A549 (cell line): ENCODE results near the gene TMEM259. TPM values are rescaled to one million over a fixed set of nuclear protein-coding genes. Genes with fewer than 3 reads are reported as not detected.

Experiments used
- ATAC-seq, 2 experiments: fragments of 200-7000 bp in 1 of 2; fragments of >200 bp in 1 of 2; cut with Nextera tagmentation in 1 of 2; cut with Tn5 transposase in 1 of 2; 3 replicates each; pipeline versions ENCODE4 v1.8.0 to v1.9.1; 2018 to 2020; ENCODE audit warnings: mild to moderate bottlenecking in 1 of 2, moderate library complexity in 1 of 2
- CTCF ChIA-PET: fragments of 300-600 bp; sonication (Branson Sonifier 250); formaldehyde crosslinking; extraction: SDS; loops from one replicate; lab custom pipeline; 2021; ENCODE audit warnings: antibody characterized with exemption, inconsistent platforms; lab: Yijun Ruan, JAX
- POLR2A ChIA-PET: fragments of 350-600 bp; formaldehyde crosslinking; extraction: SDS; loops from one replicate; lab custom pipeline; 2021; ENCODE audit warnings: antibody characterized with exemption, inconsistent platforms; lab: Yijun Ruan, JAX
- DNase-seq, 2 experiments: peaks; one replicate each; pipeline versions ENCODE4 v3.0.0 to v3.0.0-alpha.2; 2011 to 2016; ENCODE audit warnings: low read depth in 1 of 2, low spot score in 1 of 2
- FAIRE-seq: peaks from 2 replicates; lab custom pipeline; 2011; peaks lifted over from hg19 to GRCh38; lab: Jason Lieb, UNC
- H3K27ac ChIP-seq, 2 experiments: fragments of >200 bp; sonication (Bioruptor Twin); formaldehyde crosslinking; 3 replicates each; pipeline ENCODE4 v1.5.1; 2016 to 2017
- H3K4me1 ChIP-seq: fragments of >200 bp; sonication (Bioruptor Twin); formaldehyde crosslinking; 3 replicates; pipeline ENCODE4 v1.6.1; 2016
- H3K4me2 ChIP-seq: fragments of >200 bp; sonication (Bioruptor Twin); formaldehyde crosslinking; 3 replicates; pipeline ENCODE4 v1.6.1; 2016
- H3K4me3 ChIP-seq: fragments of >200 bp; sonication (Bioruptor Twin); formaldehyde crosslinking; 3 replicates; pipeline ENCODE4 v1.5.1; 2016
- H3K9me3 ChIP-seq: fragments of >200 bp; sonication (Bioruptor Twin); formaldehyde crosslinking; 3 replicates; pipeline ENCODE4 v1.6.1; 2016
- CHD2 ChIP-seq: fragments of 150-350 bp; IDR thresholded peaks from 2 replicates; pipeline ENCODE4 v1.6.1; 2014; ENCODE audit warnings: low read length; ENCODE audit not compliant: partially characterized antibody
- EHMT2 ChIP-seq: fragments of 200-600 bp; sonication (generic); IDR thresholded peaks from 2 replicates; pipeline ENCODE4 v1.6.1; 2016; ENCODE audit warnings: antibody characterized with exemption, low read depth, mild to moderate bottlenecking, moderate library complexity
- EP300 ChIP-seq, 2 experiments: fragments of >200 bp; sonication (Bioruptor Twin); formaldehyde crosslinking; IDR thresholded peaks; 2 replicates in 1 of 2; 3 replicates in 1 of 2; pipeline ENCODE4 v1.6.1; 2016 to 2017
- ESRRA ChIP-seq: fragments of 150-350 bp; IDR thresholded peaks from 2 replicates; pipeline ENCODE4 v1.6.1; 2014; ENCODE audit warnings: mild to moderate bottlenecking, low read length, borderline replicate concordance
- FOXS1 ChIP-seq: fragments of 250-450 bp; sonication (Bioruptor Pico); IDR thresholded peaks from 2 replicates; pipeline ENCODE4 v1.5.0; 2020; ENCODE audit warnings: mild to moderate bottlenecking, moderate library complexity
- HOXA7 ChIP-seq: fragments of 250-450 bp; sonication (Bioruptor Pico); IDR thresholded peaks from 2 replicates; pipeline ENCODE4 v1.5.0; 2020; ENCODE audit warnings: mild to moderate bottlenecking, moderate library complexity
- HOXB5 ChIP-seq: fragments of 250-450 bp; sonication (Bioruptor Pico); IDR thresholded peaks from 2 replicates; pipeline ENCODE4 v1.5.0; 2020; ENCODE audit warnings: mild to moderate bottlenecking, moderate library complexity
- KDM5A ChIP-seq: fragments of 200-600 bp; sonication (generic); IDR thresholded peaks from 2 replicates; pipeline ENCODE4 v1.6.1; 2016; ENCODE audit warnings: antibody characterized with exemption, mild to moderate bottlenecking
- MYC ChIP-seq: IDR thresholded peaks from 2 replicates; pipeline ENCODE4 v1.6.1; 2012; ENCODE audit warnings: mild to moderate bottlenecking, inconsistent platforms, low read length, improper control_type of control experiment, borderline replicate concordance
- NPAS2 ChIP-seq: fragments of 250-450 bp; sonication (Bioruptor Pico); IDR thresholded peaks from 2 replicates; pipeline ENCODE4 v1.8.0; 2022; ENCODE audit warnings: mild to moderate bottlenecking, moderate library complexity, borderline replicate concordance
- NR3C1 ChIP-seq: fragments of >200 bp; sonication (Bioruptor Twin); formaldehyde crosslinking; IDR thresholded peaks from 3 replicates; pipeline ENCODE4 v1.6.1; 2017
- PHF8 ChIP-seq: fragments of 200-600 bp; sonication (generic); IDR thresholded peaks from 2 replicates; pipeline ENCODE4 v1.6.1; 2016; ENCODE audit warnings: low read depth, mild to moderate bottlenecking, antibody characterized with exemption, moderate library complexity, borderline replicate concordance
- POLR2A ChIP-seq: IDR thresholded peaks from 2 replicates; pipeline ENCODE4 v1.6.1; 2012; ENCODE audit warnings: mild to moderate bottlenecking, low read length
- POLR2AphosphoS2 ChIP-seq: conservative IDR thresholded peaks from 2 replicates; pipeline ENCODE4 v1.6.1; 2012; ENCODE audit warnings: low read length, improper control_type of control experiment, inconsistent platforms
- RAD21 ChIP-seq, 2 experiments: fragments of >200 bp in 1 of 2; sonication (Bioruptor Twin) in 1 of 2; formaldehyde crosslinking in 1 of 2; IDR thresholded peaks in 1 of 2; conservative IDR thresholded peaks in 1 of 2; 2 replicates in 1 of 2; 3 replicates in 1 of 2; pipeline ENCODE4 v1.6.1; 2012 to 2018; ENCODE audit warnings: inconsistent platforms in 1 of 2
- RCOR1 ChIP-seq: fragments of 150-350 bp; IDR thresholded peaks from 2 replicates; pipeline ENCODE4 v1.6.1; 2014; ENCODE audit warnings: antibody characterized with exemption, low read length, low read depth
- RFX5 ChIP-seq: fragments of 450-650 bp; IDR thresholded peaks from 2 replicates; pipeline ENCODE4 v1.7.1; 2014; ENCODE audit warnings: antibody characterized with exemption, mild to moderate bottlenecking, moderate library complexity
- RNF2 ChIP-seq: fragments of 200-600 bp; sonication (generic); IDR thresholded peaks from 2 replicates; pipeline ENCODE4 v1.6.1; 2016; ENCODE audit warnings: low read depth, mild to moderate bottlenecking, antibody characterized with exemption, moderate library complexity, borderline replicate concordance
- TFCP2L1 ChIP-seq: fragments of 250-450 bp; sonication (Bioruptor Pico); IDR thresholded peaks from 2 replicates; pipeline ENCODE4 v1.5.0; 2021; ENCODE audit warnings: mild to moderate bottlenecking
- TP53 ChIP-seq: fragments of 250-450 bp; sonication (Bioruptor Pico); IDR thresholded peaks from 2 replicates; pipeline ENCODE4 v1.5.0; 2021; ENCODE audit warnings: mild to moderate bottlenecking, moderate library complexity
- ZFP36 ChIP-seq: fragments of 450-650 bp; IDR thresholded peaks from 2 replicates; pipeline ENCODE4 v1.6.1; 2014; ENCODE audit warnings: borderline replicate concordance; ENCODE audit not compliant: partially characterized antibody
- ZNF302 ChIP-seq: fragments of 250-450 bp; sonication (Bioruptor Pico); IDR thresholded peaks from 2 replicates; pipeline ENCODE4 v1.9.0; 2021; ENCODE audit warnings: inconsistent platforms, mild to moderate bottlenecking, moderate library complexity
- WGBS: methylation state at CpG from one replicate; pipeline ENCODE4 v1.1.6; 2017; ENCODE audit errors: missing lambda C conversion rate; 5-methylcytosine and 5-hydroxymethylcytosine counted together
- polyA plus RNA-seq, 4 experiments: library from polyadenylated mRNA; depleted of rRNA in 3 of 4; stranded (reverse); fragments of >200 nt; fragmentation: RNase III in 1 of 4; extraction: RNeasy Plus Mini Kit Qiagen cat#74134 plus additional on column Dnase treatment in 1 of 4; gene quantifications; 2 replicates in 3 of 4; 3 replicates in 1 of 4; pipeline ENCODE4 v1.2.3, GENCODE V29; 2011 to 2017
- TF ChIP-seq, protein P1 (sequence below): fragments of 150-350 bp; IDR thresholded peaks from 2 replicates; pipeline ENCODE4 v1.6.1; 2014; ENCODE audit warnings: low read depth, mild to moderate bottlenecking, low read length
- TF ChIP-seq, protein P2 (sequence below): fragments of 250-450 bp; sonication (Bioruptor Pico); IDR thresholded peaks from 2 replicates; pipeline ENCODE4 v1.5.0; 2021; ENCODE audit warnings: mild to moderate bottlenecking, moderate library complexity, borderline replicate concordance
- TF ChIP-seq, protein P3 (sequence below): IDR thresholded peaks from 2 replicates; pipeline ENCODE4 v1.6.1; 2012; ENCODE audit warnings: low read depth, borderline replicate concordance
- TF ChIP-seq, protein P4 (sequence below): IDR thresholded peaks from 2 replicates; pipeline ENCODE4 v1.6.1; 2012
- TF ChIP-seq, protein P5 (sequence below): fragments of >200 bp; sonication (Bioruptor Twin); formaldehyde crosslinking; IDR thresholded peaks from 2 replicates; pipeline ENCODE4 v1.6.1; 2016
- TF ChIP-seq, protein P6 (sequence below): fragments of 200-600 bp; sonication (generic); IDR thresholded peaks from 2 replicates; pipeline ENCODE4 v1.6.1; 2016; ENCODE audit warnings: antibody characterized with exemption, mild to moderate bottlenecking, moderate library complexity

TMEM259 gene
- polyA plus RNA-seq, 2 of the 4 experiments (the other 2 are of a cell fraction), result 45.6 to 78.3 TPM

DNA sequence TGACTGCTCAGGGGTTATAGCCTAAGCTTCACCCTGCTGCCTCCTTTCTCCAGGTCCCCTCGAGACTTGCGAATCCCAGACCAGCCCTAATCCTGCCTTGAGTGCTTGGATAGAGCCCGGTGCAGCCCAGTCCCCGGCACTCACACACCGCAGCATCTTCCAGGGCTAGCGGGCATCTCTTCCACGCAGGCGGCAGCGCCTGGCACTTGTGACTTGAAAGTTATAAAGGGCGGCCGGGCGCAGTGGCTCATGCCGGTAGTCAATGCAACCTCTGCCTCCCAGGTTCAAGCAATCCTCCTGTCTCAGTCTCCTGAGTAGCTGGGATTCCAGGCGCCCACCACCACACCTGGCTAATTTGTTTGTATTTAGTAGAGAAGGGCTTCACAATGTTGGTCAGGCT lies 34.8 kb downstream of the TMEM259 start:
- FAIRE-seq (no peak), ATAC-seq (no peak), DNase-seq (no peak)
- H3K27ac ChIP-seq, result no peak overlapping the region
- TF ChIP-seq POLR2AphosphoS2 (no peak), MYC (no peak), EP300 (IDR thresholded peaks at IDR 0.05) (no peak), HOXA7 (CRISPR knock-in tag) (no peak), HOXB5 (no peak), ZFP36 (no peak), NR3C1 (no peak), TFCP2L1 (CRISPR knock-in tag) (no peak), ZNF302 (CRISPR knock-in tag) (no peak)
- peaks cover 17% of the 10 kb centered on the region; the same call in 2 of the 3 replicates for H3K4me1 ChIP-seq
- ChIA-PET POLR2A (no interaction called here), CTCF (interaction anchor here (0.7 to 5.4 kb wide), 2 partner anchors 63 to 130 kb away, joined by 3 to 93 read pairs; no protein-coding TSS in a partner anchor)
- H3K9me3 ChIP-seq, result no peaks in the 10 kb centered on the region
- no peak overlapping the region for H3K4me2 ChIP-seq
- H3K4me3 ChIP-seq, result no peak overlapping the region
- WGBS, result 96% methylated on average over 11 of the region's 14 CpGs

DNA sequence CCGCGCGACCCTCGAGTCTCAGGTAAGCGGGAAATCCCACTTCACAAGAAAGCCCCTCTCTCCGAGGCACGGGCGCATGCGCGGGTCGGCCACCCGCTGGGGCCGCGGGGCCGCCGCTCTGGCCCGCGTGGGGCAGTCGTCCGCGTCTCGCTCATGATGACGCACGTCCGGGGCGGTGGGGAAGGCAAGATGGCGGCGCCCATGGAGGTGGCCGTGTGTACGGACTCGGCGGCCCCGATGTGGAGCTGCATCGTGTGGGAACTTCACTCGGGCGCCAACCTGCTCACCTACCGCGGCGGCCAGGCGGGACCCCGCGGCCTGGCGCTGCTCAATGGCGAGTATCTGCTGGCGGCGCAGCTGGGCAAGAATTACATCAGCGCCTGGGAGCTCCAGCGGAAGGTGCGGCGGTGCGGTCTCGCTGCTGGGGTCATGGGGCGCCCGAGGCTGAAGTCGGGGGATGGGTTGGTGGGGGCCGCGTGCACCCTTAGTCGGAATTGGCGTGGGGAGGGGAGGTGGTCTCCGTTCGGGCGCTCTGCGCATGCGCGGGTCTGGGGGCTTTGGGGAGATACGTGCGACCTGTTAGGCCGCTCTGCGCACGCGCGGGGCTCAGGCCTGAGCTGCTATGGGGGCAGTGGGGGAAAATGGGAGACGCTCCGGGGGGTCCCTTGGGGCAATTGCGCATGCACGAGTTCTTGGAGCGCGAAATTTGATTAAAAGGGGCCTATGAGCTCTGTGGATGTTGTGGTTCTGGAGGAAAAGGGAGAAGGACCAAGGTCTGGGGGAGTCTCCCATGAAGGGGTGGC lies 36.6 kb downstream of the TMEM259 start, which contains the start of gene WDR18:
Gene WDR18 (plus strand): TSS at position 181 of the 803 bp plus-strand sequence. CDS start 9 bp downstream, at position 190.
- H3K9me3 ChIP-seq, result no peaks in the 10 kb centered on the region
- ATAC-seq, result peak; percentile 76 to 85
- DNase-seq, result peak; percentile 88 to 92
- CTCF ChIA-PET, result interaction anchor here (0.9 to 5.4 kb wide), 10 partner anchors 12 to 230 kb away, joined by 3 to 93 read pairs (median 5); partner anchors contain the start of gene CNN2
- H3K4me2 ChIP-seq, result peak within 1 kb of the TSS; percentile 85
- H3K4me3 ChIP-seq, result peak within 1 kb of the TSS; percentile 96
- H3K27ac ChIP-seq, result peak within 1 kb of the TSS; percentile 97 to 100
- peaks cover 26% of the 10 kb centered on the region for H3K4me1 ChIP-seq
- POLR2A ChIA-PET, result interaction anchor here (0.5 to 2.2 kb wide), 13 partner anchors 12 to 431 kb away, joined by 3 to 8 read pairs (median 4); partner anchors contain the start of genes CIRBP and RNU6-2
- FAIRE-seq, result no peak
- WGBS, result 4% methylated on average over 9 of the region's 78 CpGs
- TF ChIP-seq RNF2 (no peak), RCOR1 (no peak), CHD2 (no peak), POLR2A (peak; percentile 46), EHMT2 (no peak), FOXS1 (no peak), PHF8 (peak; percentile 59; the same call in 1 of the 2 replicates), NPAS2 (no peak), TP53 (CRISPR knock-in tag) (no peak), ESRRA (no peak), KDM5A (peak; percentile 94), RAD21 (conservative IDR thresholded peaks at IDR 0.05 in 1 of 2, IDR thresholded peaks at IDR 0.05 in 1 of 2) (no peak), RFX5 (no peak), ZFP36 (no peak)
- TF ChIP-seq, protein P1, sequence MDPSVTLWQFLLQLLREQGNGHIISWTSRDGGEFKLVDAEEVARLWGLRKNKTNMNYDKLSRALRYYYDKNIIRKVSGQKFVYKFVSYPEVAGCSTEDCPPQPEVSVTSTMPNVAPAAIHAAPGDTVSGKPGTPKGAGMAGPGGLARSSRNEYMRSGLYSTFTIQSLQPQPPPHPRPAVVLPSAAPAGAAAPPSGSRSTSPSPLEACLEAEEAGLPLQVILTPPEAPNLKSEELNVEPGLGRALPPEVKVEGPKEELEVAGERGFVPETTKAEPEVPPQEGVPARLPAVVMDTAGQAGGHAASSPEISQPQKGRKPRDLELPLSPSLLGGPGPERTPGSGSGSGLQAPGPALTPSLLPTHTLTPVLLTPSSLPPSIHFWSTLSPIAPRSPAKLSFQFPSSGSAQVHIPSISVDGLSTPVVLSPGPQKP, result no peak
- TF ChIP-seq, protein P2, sequence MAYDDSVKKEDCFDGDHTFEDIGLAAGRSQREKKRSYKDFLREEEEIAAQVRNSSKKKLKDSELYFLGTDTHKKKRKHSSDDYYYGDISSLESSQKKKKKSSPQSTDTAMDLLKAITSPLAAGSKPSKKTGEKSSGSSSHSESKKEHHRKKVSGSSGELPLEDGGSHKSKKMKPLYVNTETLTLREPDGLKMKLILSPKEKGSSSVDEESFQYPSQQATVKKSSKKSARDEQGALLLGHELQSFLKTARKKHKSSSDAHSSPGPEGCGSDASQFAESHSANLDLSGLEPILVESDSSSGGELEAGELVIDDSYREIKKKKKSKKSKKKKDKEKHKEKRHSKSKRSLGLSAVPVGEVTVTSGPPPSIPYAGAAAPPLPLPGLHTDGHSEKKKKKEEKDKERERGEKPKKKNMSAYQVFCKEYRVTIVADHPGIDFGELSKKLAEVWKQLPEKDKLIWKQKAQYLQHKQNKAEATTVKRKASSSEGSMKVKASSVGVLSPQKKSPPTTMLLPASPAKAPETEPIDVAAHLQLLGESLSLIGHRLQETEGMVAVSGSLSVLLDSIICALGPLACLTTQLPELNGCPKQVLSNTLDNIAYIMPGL (CRISPR knock-in tag), result no peak
- TF ChIP-seq, protein P3, sequence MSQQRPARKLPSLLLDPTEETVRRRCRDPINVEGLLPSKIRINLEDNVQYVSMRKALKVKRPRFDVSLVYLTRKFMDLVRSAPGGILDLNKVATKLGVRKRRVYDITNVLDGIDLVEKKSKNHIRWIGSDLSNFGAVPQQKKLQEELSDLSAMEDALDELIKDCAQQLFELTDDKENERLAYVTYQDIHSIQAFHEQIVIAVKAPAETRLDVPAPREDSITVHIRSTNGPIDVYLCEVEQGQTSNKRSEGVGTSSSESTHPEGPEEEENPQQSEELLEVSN, result peak; percentile 85; the same call in 1 of the 2 replicates
- TF ChIP-seq, protein P4, sequence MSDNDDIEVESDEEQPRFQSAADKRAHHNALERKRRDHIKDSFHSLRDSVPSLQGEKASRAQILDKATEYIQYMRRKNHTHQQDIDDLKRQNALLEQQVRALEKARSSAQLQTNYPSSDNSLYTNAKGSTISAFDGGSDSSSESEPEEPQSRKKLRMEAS, result peak; percentile 86
- TF ChIP-seq, protein P5, sequence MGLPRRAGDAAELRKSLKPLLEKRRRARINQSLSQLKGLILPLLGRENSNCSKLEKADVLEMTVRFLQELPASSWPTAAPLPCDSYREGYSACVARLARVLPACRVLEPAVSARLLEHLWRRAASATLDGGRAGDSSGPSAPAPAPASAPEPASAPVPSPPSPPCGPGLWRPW, result no peak
- TF ChIP-seq, protein P6, sequence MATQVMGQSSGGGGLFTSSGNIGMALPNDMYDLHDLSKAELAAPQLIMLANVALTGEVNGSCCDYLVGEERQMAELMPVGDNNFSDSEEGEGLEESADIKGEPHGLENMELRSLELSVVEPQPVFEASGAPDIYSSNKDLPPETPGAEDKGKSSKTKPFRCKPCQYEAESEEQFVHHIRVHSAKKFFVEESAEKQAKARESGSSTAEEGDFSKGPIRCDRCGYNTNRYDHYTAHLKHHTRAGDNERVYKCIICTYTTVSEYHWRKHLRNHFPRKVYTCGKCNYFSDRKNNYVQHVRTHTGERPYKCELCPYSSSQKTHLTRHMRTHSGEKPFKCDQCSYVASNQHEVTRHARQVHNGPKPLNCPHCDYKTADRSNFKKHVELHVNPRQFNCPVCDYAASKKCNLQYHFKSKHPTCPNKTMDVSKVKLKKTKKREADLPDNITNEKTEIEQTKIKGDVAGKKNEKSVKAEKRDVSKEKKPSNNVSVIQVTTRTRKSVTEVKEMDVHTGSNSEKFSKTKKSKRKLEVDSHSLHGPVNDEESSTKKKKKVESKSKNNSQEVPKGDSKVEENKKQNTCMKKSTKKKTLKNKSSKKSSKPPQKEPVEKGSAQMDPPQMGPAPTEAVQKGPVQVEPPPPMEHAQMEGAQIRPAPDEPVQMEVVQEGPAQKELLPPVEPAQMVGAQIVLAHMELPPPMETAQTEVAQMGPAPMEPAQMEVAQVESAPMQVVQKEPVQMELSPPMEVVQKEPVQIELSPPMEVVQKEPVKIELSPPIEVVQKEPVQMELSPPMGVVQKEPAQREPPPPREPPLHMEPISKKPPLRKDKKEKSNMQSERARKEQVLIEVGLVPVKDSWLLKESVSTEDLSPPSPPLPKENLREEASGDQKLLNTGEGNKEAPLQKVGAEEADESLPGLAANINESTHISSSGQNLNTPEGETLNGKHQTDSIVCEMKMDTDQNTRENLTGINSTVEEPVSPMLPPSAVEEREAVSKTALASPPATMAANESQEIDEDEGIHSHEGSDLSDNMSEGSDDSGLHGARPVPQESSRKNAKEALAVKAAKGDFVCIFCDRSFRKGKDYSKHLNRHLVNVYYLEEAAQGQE, result no peak
